Germinal center (tissue), 1 donor: ENCODE results near the gene FSTL4.

Experiments used
- DNase-seq: peaks from one replicate; pipeline ENCODE4 v3.0.0; 2012; ENCODE audit warnings: mixed read lengths, low spot score

FSTL4 gene

DNA sequence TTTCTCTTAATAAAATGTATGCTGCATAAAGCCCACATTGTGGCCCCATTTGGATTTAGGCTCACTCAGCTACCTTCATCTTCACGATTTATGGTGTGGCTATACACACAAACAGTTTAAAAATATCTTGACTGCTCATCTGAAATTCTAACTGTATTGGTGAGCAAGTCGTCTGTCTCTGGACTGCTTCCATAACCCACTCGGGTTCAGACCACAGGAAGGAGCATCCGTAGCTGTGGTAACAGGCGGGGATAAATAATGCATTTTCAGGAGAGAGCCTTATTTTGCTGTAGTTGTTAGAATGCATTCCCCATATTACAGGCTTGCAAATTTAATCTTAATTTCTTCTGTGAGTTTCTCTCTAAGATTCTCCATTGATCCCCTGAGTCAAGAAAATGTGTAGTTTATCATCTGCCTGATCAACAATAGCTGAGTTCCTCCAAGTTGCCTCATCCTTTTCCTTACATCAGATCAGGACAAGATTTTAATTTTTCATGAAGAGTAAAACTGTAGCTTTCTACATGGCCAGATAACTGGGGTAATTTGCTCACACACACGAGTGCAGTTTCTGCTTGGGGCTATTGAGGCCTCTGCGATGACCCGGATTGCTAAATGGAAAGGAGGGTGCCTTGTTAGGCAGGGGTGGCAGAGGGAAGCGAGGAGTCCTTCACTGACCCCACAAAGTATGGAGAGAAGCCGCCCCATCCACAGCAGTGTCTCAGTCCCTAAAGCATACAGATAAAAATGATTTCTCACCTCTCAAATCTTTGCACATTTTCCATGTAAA is 133.9 kb downstream of the FSTL4 start:
- no peak for DNase-seq

DNA sequence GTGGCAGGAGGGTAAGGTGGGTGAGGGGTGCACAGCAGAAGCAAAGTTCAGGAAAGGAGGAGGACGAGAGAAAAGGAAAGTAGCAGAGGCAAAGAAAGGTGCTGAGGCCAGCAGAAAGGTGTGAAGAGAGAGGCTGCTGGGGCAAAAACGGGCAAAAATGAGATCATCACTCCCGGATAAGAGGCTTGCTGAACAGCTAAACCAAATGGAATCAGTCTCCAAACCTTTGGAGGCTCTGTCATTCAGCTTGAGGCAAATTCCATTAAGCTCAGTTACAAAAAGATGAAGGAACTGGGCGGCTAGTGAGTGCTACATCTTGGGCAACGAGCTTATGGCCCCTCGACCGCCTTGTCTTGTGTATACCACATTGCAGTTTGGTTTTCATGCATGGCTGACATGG is 136.4 kb downstream of the FSTL4 start:
- no peak for DNase-seq

DNA sequence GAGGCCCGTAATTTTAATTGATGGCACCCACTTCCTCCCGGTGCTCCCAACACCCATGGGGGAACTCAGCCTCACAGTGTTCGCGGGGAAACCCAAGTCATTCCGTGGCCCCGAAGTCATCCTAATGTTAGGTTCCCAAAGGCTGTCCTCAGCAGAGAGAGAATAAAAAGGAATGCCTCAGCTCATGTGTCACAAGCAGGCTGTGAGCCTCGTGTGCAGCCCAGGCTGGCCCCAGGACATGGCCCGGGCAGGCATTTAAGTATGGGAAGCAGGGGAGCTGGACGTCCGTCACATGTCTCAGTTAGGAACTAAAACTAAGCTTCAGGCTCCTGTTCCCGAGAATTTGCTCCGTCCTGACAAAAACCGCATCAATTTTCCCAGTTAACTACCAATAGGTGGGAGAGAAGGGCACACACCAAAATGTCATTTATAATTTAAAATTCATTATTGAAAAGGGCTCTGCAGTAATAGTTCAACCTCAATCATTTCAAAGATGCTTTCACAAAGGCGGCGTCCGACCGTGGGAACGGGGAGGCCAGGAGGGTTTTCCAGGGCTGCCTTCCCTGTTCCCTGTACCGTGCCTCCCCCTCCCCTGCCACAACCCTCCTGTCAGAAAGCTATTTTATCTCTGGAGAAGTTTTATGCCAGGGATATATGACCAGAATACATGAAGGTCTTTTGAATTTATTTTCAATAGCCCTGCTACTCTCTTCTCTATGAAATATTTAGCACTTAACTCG is 137.3 kb downstream of the FSTL4 start:
- DNase-seq, result no peak

DNA sequence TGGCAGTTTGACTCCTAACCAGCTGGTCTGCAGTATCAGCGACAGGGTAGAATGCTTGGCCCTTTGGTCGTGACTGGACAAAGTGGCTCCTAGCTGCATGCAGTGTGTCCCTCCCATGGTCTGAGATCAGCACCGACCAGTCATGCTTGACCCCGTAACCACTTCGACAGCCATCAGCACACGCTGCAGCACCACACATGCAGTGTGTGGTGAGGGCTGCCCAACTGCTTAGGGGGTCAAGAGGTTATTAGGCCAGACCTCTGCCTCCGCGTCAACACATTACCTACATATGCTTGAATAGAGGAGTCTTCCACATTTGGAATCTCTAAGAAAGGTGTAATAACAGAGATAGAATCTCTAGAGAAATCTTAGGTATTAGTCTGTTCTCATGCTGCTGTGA is 139.1 kb downstream of the FSTL4 start:
- DNase-seq, result no peak

DNA sequence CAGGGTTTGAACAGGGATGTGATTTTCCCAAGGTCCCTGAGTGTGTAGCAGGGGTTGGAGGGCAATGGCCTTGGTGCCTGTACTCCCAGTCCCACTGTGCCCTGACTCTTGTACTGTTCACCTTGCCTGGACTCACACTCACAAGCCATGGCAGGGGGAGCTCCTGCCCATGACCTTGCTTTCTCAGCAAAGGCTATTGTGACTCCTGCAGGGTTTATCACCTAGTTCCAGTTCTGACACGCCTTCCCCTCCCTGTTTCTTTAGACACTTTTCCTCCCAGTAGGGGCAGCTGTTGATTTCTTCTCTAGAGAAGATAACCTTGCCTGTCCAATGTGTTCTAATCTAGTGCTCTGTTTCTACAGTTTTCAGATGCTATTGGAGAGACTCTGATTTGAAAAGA is 139.5 kb downstream of the FSTL4 start:
- DNase-seq, result no peak

DNA sequence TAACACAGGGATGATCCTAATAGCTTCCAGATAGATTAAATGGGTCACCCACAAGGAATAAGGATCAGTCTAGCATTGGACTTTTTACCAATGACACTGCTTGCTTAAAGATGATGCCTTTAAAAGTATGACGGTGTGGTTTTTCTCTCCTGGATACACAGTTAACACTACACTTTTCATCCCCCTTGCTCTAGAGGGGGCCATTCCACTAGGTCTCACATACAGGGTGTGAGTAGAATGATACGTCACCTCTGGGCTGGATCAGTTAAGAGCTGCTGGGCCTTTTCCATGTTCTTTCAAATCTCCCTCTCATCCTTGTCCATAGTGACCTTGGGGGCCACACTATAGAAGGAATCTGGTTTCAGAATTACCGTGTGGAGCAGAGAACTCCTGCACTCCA is 140.6 kb downstream of the FSTL4 start:
- DNase-seq, result no peak

DNA sequence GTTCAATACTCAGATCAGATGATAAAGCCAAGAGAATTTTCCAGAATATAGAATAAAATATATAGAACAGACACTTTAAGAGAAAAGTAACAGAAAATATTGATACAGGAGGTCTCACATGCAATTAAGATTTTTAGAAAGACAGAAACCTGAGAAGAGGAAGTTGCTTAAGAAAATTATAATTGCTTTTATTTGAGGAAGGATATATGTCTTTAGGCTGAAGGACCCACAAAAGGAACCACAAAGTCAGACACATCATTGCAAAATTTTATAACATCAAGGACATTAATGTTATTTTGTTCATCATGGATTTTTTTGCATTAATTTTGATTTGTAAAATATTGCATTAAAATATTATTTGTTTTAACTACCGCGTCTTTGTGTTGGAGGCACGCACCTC is 141.5 kb downstream of the FSTL4 start:
- no peak for DNase-seq

DNA sequence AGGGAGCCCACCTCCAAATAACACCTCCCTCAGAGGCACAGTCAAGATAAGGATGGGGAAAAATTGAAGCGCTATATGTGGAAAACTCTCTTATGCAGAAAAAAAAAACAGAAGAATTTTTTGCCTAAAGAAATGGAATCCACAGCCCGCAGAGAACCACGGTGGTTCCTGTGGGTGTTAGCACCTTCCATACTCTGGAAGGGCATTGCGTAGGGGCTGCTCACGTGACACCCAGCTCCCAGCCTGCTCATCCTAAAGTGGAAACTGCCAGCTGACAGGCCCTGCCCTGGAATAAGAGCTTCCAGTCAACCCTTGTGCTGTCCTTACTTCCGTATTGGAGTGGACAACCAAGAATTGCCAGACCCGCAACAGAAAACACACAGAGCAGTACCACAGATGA is 142.5 kb downstream of the FSTL4 start:
- DNase-seq, result no peak

DNA sequence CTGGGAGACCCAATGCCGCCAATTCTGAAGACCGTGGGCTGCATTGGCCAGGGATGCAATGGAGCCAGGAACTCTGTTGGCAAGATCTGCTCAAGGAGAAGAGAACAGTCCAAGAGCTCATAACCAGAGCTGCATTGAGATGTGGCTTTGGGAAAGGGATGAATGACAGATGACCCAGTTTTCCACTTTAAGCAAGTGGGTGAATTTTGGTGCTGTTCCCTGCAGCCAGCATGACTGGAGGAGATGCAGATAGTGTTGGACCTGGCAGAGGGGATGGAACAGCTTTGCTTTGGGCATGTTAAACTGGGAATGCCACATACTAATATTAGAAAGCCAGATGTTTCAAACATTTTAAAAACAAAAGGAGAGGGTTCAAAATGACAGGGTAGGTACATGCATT is 143.1 kb downstream of the FSTL4 start:
- DNase-seq, result no peak

DNA sequence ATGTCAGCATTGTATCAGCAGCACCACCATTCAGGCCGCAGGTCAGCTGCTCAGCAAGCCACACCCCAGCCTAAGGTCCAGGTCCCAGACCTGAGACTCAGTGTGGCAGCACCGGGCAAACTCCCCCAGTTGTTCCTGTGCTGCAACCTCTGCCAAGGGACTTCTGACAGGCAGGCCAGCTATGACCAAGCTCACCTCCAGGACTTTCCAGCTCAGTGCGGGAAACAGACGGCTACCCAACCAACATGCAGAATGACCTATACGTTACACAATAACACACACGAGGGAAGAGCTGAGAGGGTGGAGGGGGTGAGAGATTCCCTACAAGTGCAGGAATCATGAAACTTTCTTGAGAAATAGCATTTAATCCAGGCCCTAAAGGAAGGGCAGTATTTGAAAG is 143.7 kb downstream of the FSTL4 start:
- no peak for DNase-seq

DNA sequence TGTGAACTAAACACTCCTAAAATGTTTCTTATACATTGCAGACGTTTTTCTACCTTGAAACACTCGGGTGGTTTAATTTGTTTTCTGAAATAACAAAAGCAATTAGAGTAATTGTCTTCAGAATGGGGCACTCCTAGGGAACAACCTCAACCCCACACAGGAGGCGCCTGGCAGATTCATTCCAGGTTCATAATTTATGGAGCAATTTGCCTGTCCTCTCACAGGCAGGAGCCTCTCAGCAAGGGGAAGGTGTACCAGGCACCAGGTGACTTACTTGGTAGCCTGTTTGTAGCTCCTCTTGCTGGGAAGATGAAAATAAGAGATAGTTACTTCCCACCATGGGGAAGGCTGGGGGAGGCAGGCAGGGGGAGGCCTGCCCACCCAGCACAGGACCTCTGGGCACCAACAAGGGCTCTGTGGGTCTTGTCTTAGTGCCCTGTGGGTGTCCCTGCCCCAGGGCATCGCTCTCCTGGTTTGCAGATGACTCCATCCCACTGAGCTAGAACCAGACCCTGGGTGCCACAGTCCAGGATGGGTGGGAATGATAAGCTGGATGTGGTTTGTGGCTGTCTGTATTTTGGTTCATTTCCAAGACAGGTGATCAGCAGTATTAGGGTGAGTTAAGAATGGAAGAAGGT is 144.4 kb downstream of the FSTL4 start:
- DNase-seq, result no peak

DNA sequence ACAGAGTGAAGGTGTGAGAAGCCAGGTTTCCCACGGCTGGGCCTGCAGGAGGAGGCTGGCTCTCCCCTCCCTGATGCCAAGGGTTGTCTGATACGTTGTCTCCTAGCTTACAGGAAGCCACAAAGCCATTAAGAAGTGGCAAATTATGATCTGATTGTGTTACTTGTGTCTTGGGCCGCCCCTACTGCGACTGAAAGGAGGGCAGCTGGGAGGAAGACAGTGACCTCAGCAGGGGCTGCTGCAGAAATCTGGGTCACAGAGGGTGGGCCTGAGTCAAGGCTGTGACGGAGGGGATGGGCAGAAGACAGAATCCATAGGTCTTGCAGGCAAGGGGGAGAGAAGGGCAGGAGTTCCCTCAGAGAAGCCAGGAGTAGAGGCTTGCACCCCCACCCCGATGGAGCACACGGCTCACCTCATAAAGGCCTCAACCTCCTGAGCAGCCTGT is 145.0 kb downstream of the FSTL4 start:
- no peak for DNase-seq

DNA sequence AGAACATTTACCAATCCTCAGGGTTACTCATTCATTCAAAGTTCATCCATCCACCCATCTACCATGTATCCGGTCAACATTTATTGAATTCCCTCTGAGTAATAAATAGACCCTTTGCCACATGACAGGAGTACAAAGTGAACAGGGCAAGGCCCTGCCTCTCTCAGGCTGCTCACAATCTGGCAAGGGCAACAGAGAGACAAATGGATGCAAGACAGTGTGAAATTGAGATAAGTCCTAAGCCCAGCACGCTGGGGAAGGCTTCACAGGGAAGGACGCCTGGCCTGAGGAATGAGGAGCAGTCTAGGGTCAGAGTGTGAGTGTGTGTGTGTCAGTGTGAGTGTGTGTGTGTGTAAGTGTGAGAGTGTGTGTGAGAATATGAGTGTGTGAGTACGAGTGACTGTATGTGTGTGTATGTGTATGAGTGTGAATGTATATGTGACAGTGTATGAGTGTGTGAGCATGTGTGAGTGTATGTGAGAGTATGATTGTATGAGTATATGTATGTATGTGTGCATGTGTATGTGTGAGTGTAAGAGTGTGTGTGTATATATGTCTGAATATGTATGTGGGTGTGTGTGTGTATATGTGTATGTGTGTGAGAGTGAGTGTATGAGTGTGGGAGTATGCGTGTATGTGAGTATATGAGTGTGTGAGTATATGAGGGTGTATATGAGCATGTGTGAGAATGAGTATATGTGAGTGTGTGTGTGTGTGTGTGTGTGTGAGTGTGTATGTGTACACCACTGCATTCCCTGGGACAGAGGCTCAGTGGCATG is 145.6 kb downstream of the FSTL4 start:
- DNase-seq, result no peak

DNA sequence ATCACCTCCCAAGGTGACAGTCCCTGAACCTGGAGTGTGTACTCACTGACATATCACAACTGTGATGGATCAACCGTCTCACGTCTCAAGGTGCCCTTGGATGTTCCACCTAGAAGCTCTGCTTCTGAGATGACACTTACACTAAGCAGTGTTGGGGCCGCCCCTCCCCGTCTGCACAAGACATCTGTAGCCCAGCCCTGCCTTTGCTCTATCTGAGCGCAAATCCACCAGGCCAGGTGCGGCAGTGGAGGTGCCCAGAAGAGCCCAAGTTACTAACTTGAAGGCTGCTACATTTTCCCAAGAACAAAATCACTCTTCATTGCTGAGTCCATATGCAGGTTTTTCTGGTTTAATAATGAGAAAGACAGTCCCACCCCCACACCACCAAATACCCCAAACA is 148.3 kb downstream of the FSTL4 start:
- no peak for DNase-seq

DNA sequence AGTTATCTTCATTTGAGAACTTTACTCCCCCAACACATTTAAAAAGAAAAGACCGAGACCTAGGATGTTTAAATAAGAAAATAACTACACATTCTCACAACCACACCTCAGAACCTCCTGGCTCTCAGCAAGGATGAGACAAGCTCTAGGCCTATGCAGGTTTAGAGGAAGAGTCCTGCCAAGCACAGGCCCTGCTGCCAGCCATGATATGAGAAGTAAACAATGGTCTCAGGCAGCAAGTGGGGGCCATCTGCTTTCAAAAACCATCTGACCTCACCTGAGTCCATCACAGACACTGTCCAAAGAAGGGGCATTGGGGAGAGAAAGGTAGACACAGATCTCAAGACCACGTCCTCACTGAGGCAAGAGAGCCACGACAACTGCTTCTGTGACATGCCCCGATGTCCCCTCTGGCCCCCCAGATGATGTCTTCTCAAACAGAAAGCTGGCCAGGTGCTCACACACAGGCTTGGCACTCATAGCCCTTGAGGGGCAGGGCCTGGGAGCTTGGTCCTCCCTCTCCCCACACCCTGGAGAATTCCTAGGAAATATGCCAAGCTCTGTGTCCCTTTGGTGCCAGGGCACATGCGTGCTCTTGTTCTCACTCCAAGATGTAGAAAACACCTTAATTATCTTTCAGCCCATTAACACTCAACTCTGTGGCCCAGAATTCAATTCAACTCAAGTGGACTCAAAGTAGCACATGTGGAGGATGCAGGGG is 150.4 kb downstream of the FSTL4 start:
- DNase-seq, result no peak

DNA sequence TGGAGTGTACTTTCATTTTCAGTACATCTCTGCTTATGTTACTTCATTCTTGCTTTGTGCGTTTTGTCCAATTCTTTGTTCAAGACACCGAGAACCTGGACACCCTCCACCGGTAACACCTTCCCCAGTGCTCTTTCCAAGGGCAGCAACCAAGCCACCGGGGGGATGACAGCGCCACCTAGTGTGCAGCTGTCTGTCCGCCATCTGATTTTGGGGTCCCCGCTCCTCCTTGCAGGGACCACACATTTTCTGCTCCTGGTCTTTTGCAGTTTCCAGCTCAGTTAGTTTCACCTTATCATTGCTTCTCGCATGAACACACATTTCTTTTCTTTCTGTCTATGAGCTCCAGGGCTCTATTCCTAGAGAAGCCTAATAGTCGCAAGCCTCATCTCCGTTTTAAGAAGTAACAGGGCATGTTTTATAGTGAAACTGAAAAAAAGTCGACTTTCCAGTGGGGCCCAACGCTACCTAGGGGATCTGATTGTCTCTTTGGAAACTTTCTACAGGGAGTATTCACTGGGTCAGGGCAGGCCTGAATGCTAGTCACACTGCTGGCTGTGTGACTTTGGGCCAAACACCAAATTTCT is 152.1 kb downstream of the FSTL4 start:
- peak; percentile 71 for DNase-seq

DNA sequence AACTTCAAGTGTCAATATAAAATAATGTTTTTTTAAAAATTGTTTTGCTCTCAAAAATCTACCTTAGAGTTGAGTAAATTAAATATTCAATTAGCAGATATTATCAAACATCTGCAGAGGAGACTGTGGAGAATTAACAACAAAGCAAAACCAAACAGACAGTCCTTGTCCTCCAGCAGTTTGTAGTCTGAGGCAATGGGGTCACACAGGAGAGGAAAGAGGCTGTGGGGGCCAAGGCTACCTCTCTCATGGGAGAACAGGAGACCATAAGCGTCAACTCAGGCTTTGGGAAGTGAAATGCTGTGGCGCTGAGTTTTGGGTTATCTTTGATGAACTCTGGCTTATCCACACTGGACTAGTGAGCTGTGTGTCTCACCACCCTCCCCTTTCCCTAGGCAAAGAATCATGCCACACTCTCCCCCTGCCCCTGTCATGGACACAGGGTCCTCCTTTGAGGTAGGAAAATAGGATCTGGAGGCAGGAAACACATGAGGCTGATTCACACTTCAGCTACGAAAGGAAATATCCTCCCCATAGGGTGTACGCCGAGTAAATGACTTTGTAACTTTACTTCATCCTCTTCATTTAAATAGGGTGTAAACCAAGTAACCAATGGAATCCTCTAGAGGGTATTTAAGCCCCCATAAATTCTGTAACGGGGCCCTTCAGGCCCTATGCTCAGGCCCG is 152.7 kb downstream of the FSTL4 start:
- DNase-seq, result no peak

DNA sequence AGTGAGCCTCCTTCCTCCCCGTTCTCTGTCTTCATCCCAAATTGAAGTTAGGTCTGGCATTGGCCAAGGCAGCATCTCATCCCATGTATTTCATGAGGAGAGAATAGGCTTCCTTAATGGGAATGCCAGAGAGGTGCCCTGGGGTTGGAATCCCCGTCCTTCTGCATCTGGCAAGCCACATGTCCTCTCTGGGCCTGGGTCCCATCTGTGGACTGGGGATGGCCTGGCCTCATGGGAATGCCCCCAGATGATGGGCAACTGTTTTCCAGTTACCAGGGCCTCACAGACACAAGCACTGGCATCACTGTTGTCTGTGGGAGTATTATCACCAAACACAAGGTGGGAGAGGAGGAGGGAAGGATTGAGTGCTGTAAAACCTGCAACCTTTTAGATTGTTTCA is 153.9 kb downstream of the FSTL4 start:
- DNase-seq, result no peak

DNA sequence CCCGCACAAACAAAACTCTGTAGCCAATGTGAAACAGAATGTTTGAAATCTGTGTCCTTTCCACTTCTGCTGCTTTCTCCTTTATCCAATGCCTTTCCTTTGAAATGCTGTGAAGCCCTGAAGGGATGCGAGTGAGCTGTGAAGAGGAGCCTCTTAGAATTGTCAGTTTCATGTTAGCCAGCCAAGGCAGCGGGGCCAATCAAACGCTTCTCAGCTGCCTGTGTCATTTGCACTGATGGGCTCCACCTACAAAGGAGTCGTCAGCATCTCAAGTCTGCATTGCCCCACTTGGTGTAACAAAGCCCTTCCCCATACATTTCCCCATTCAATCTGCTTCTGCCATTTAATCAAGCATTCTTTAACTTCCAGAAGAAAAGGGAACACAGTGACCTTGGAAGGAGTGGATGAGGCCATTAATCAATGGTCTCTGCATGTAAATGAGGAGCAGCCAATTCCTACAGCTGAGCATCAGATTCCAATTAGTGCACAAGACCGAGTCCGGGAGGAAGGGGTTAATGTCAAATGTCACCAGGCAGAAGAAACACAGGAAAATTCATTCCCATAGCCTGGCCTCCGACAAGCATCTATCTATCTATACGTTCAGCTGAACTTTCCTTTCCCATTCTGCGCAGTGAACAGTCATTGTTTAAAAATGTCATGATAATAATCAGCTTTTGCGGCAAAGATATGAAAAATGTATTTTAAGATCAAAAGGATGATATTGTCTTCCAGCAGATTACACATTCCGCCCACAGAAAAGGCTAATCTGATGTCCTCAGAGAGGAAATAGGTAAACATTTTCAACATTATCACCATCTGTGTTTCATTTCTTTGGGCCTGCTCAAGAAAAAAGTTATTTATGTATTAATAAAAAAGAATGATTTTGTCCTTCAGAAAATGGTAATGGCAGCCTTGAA is 154.6 kb downstream of the FSTL4 start:
- no peak for DNase-seq
